SK-N-MC (cell line): Measurements from ENCODE around the gene FLNA.

Experiments used
- DNase-seq: peaks from one replicate; pipeline ENCODE4 v3.0.0-alpha.2; 2011; ENCODE audit warnings: low read depth, low spot score
- H3K27ac ChIP-seq: fragments of 200-600 bp; sonication (generic); 2 replicates; pipeline ENCODE4 v1.5.1; 2016; ENCODE audit warnings: mixed run types
- H3K36me3 ChIP-seq: fragments of 200-600 bp; sonication (generic); 2 replicates; pipeline ENCODE4 v1.6.1; 2017; ENCODE audit warnings: antibody characterized with exemption, low read length, mixed read lengths; ENCODE audit not compliant: insufficient read depth
- H3K4me3 ChIP-seq: fragments of 200-600 bp; sonication (generic); 2 replicates; pipeline ENCODE4 v1.5.1; 2016
- H3K9ac ChIP-seq: fragments of 200-600 bp; sonication (generic); 2 replicates; pipeline ENCODE4 v1.8.0; 2017; ENCODE audit warnings: mixed run types, mixed read lengths; ENCODE audit not compliant: insufficient read length
- H3K9me3 ChIP-seq: fragments of 200-600 bp; sonication (generic); 2 replicates; pipeline ENCODE4 v1.6.1; 2017; ENCODE audit warnings: low read depth, mild to moderate bottlenecking, antibody characterized with exemption, low read length, moderate library complexity, mixed read lengths
- EZH2 ChIP-seq: fragments of 200-600 bp; sonication (generic); IDR thresholded peaks from one replicate; pipeline ENCODE4 v1.6.1; 2017; ENCODE audit warnings: antibody characterized with exemption
- FOXP2 ChIP-seq: optimal IDR thresholded peaks from 2 replicates; pipeline ENCODE3; 2011; ENCODE audit warnings: mild to moderate bottlenecking, moderate library complexity; ENCODE audit not compliant: insufficient read depth; ENCODE audit errors: extremely low read length, control extremely low read depth
- POLR2AphosphoS5 ChIP-seq: IDR thresholded peaks from 2 replicates; pipeline ENCODE4 v1.6.1; 2012; ENCODE audit warnings: mild to moderate bottlenecking, low read depth, low read length, borderline replicate concordance

FLNA gene

DNA sequence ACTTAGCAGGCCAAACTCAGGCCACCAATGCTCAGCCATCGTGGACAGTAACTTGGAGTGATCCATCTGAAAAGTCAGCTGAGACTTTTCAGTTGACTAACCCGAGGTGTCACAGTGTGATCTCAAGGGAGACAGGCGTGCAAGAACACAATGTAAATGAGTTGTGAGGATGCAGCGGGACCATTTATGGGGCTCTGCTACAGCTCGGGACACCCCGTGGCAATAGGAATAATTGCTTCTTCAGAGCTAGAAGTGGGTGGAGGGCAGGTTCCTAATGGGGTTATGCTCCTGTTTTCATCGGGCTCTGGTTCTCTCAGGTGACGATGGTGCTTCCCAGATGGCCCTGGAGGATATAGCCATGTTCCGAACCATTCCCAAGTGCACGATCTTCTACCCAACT is 51.5 kb downstream of the FLNA start:
- Histone ChIP-seq H3K27ac (no peak overlapping the region), H3K4me3 (no peak overlapping the region), H3K9ac (no peak overlapping the region), H3K9me3 (no peaks in the 10 kb centered on the region), H3K36me3 (no peaks in the 10 kb centered on the region)
- TF ChIP-seq POLR2AphosphoS5 (no peak), FOXP2 (no peak), EZH2 (no peak)
- no peak for DNase-seq

DNA sequence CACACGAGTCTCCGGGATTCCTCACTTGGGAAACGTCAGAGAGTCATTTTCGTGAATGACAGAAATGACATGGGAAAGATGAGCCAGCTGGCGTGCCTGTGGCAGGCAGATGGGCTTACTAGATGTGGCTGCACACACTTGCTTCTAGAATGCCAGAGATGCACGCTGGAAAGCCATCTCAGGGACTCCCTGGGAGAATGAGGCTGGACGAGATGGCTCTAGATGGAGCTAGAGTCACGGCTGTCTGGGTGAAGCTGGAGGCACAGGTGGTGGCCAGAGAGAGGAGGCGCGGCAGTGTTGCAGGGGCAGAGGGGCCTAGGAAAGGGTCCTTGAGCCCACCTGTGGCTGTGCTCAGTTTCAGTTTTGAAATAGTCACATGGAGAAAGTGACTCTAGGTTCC is 52.8 kb downstream of the FLNA start:
- Histone ChIP-seq H3K9ac (no peak overlapping the region), H3K36me3 (no peaks in the 10 kb centered on the region), H3K4me3 (no peak overlapping the region), H3K9me3 (no peaks in the 10 kb centered on the region), H3K27ac (no peak overlapping the region)
- no peak for DNase-seq
- TF ChIP-seq FOXP2 (no peak), POLR2AphosphoS5 (no peak), EZH2 (no peak)

DNA sequence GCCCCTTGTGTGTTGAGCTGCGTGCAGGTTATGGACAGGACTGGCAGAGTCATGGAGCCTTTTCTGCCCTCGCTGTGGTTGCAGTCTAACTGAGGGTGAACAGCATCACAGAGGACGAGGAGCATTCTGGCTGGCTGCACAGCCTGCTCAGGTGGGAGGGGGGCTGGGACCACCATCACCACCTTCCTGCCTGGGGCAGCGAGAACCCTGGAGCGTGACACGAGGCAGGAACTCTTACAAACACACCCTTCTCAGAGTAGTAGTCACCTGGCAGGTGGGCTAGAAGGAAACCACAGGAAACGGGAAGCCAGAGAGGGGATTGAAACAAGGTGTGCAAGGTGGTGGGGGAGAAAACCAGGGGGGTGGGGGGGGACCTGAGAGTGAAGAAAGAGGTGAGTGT is 53.3 kb downstream of the FLNA start:
- Histone ChIP-seq H3K9me3 (no peaks in the 10 kb centered on the region), H3K4me3 (no peak overlapping the region), H3K36me3 (no peaks in the 10 kb centered on the region), H3K27ac (no peak overlapping the region), H3K9ac (no peak overlapping the region)
- no peak for DNase-seq
- TF ChIP-seq EZH2 (no peak), POLR2AphosphoS5 (no peak), FOXP2 (no peak)

DNA sequence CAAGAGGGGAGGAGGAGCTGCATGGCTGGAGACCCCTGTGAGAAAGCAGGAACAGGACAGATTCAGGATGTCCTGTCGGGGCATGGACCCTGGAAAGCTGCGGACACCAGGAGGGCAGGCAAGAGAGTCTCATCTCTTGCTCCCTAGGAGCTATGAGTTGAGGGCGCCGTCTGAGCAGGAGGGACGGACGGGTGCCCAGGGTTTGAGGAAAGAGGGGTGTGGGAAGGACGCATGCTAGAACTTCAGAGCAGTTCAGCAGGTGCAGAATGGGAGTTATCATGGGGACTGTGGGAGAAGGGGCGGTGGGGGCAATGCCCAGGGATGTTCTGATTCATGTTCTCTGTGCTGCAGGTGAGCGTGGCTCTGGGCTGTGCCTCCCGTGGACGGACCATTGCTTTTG is 54.0 kb downstream of the FLNA start:
- no peak for TF ChIP-seq EZH2
- TF ChIP-seq FOXP2: no peak
- no peak for TF ChIP-seq POLR2AphosphoS5
- DNase-seq: no peak
- H3K9ac ChIP-seq: no peak overlapping the region
- H3K36me3 ChIP-seq: no peaks in the 10 kb centered on the region
- no peak overlapping the region for H3K4me3 ChIP-seq
- no peak overlapping the region for H3K27ac ChIP-seq
- H3K9me3 ChIP-seq: no peaks in the 10 kb centered on the region

DNA sequence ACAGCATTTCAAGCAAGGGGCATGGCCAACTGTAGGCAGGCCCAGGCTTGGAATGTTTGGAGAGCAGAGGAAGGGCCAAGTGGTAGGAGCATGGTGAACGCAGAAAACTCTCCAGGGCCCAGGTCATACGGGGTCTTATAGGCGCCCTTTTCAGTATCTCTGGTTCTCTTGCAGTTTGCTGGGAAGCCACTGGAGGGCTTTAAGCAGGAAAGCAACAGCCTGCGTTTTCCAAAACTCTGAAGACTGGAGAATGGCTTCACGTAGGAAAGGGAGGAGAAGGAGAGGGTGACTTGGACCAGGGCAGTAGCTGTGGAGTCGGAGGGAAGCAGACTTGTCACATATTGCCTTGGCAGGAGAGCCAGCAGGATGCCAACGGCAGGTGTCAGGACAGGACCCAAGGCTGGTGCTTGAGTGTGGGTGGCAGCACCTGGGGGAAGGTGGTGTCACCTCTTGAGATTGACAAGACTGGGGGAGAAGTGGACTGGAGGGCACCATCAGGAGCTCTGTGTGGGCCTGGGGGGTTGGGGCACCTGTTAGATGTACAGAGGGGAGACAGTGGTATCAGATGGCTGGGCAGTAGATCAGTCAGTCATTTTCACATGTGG is 56.9 kb downstream of the FLNA start:
- no peak for DNase-seq
- Histone ChIP-seq H3K9ac (no peak overlapping the region), H3K27ac (no peak overlapping the region), H3K4me3 (no peak overlapping the region), H3K9me3 (no peaks in the 10 kb centered on the region), H3K36me3 (no peaks in the 10 kb centered on the region)
- TF ChIP-seq FOXP2 (no peak), POLR2AphosphoS5 (no peak), EZH2 (no peak)

DNA sequence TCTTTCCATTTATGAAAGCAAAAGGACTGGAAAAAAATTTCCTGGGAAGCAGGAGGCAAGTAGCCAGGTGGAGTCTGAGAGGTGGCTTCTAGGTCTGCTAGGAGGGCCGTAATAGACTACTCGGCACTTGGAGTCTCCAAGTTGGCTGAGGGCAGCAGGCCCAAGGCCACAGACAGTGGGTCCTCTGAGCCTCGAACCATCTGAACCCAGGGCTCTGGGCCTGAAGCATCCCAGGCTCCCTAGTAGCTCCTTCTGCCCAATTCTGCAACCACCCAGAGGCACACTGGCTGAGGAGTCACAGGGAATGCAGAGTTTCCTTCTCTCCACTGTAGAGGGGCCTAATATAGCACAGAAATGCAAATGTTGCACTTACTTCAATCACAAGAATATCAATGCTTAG is 59.0 kb downstream of the FLNA start:
- DNase-seq: no peak
- TF ChIP-seq POLR2AphosphoS5 (no peak), FOXP2 (no peak), EZH2 (no peak)
- Histone ChIP-seq H3K27ac (no peak overlapping the region), H3K9me3 (no peaks in the 10 kb centered on the region), H3K9ac (no peak overlapping the region), H3K4me3 (no peak overlapping the region), H3K36me3 (no peaks in the 10 kb centered on the region)

DNA sequence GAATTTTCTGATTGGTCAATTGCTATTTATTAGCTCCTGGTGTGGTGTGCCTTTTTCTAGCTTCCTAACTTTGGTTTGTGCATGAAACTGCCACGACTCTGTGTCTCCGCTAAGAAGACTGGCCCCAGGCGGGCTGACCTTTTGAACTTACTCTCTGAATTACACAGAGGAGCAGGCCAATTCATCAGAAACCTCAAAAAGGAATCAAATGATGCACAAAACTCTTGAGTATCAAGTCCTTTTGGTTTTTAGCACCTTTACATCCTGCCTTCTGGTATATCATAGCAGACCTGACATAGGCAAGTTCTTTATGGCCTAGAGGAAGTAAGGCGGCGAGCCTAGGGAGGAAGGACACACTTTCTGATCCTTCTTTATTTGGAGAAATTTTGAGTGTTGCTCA is 61.3 kb downstream of the FLNA start:
- Histone ChIP-seq H3K36me3 (no peaks in the 10 kb centered on the region), H3K4me3 (no peak overlapping the region), H3K27ac (no peak overlapping the region), H3K9ac (no peak overlapping the region), H3K9me3 (no peaks in the 10 kb centered on the region)
- TF ChIP-seq FOXP2: no peak
- TF ChIP-seq POLR2AphosphoS5: no peak
- TF ChIP-seq EZH2: no peak
- no peak for DNase-seq

DNA sequence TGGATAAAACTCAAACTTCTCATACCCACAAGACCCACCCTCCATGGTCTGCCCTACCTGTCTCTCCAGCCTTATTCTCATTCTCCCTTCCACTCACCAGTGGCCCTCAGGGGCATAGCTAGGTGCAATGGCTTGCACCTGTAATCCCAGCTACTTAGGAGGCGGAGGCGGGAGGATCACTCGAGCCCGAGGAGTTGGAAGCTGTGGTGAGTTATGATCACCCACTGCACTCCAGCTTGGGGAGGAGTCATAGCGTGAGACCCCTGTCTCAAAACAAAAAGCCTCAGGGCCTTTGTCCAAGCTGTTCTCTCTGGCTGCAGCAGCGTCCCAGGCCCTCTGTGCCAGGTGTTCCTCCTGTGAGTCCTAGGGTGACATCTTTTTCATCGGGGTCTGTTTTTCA is 62.3 kb downstream of the FLNA start:
- DNase-seq: no peak

DNA sequence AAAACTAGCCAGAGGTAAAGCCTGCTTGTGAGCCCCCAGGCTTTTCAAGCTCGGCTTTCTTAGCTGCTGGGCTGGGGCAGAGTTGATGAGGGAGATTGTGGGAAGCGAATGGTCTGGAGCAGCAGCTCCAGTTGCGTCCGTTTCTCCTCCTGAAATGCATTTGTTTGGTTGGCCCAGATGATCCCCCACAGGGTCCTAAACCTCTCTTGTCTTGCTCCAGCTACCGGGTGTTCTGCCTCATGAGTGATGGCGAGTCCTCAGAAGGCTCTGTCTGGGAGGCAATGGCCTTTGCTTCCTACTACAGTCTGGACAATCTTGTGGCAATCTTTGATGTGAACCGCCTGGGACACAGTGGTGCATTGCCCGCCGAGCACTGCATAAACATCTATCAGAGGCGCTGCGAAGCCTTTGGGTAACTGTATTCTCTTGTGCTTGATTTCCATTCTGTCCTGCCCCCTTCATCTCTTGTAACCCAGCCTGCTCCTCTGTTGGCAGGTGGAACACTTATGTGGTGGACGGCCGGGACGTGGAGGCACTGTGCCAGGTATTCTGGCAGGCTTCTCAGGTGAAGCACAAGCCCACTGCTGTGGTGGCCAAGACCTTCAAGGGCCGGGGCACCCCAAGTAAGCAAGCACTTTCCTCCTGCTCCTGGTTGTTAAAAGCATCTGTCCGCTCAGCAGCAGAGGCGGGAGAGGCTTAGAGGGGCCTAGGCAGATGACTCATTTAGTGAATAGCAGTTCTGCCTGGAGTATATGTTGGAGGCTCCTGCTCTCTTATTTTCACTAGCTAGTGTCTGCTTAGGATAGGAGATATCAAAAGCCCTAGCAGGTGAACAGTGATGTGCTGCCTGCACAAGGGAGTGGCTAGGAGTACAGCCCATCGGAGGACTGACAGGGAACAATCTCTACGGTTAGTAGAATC is 63.6 kb downstream of the FLNA start:
- TF ChIP-seq POLR2AphosphoS5: no peak
- TF ChIP-seq FOXP2: no peak
- no peak for TF ChIP-seq EZH2
- Histone ChIP-seq H3K27ac (no peak overlapping the region), H3K4me3 (no peak overlapping the region), H3K9ac (no peak overlapping the region), H3K36me3 (no peaks in the 10 kb centered on the region), H3K9me3 (no peaks in the 10 kb centered on the region)
- no peak for DNase-seq

More for the DNA sequence above, 62.3 kb downstream of the FLNA start:
- no peaks in the 10 kb centered on the region for H3K36me3 ChIP-seq
- no peaks in the 10 kb centered on the region for H3K9me3 ChIP-seq
- no peak overlapping the region for H3K4me3 ChIP-seq
- no peak overlapping the region for H3K9ac ChIP-seq
- no peak overlapping the region for H3K27ac ChIP-seq
- no peak for TF ChIP-seq FOXP2
- no peak for TF ChIP-seq EZH2
- TF ChIP-seq POLR2AphosphoS5: no peak
